Upper lobe of left lung (tissue), 4 donors: ENCODE data around the gene DNMT3L.
"Not testable (repeated sequence)": the region's sequence is repeated elsewhere in the genome, so short reads cannot be mapped to it uniquely, and the experiment has no call there.

ENCODE experiments used
- CTCF ChIP-seq, 6 experiments: fragments of 450-650 bp in 4 of 6; fragments of 200-600 bp in 2 of 6; sonication (generic) in 2 of 6; IDR thresholded peaks; one replicate each; pipeline ENCODE4 v1.5.1; 2016 to 2019; ENCODE audit warnings: antibody characterized with exemption in 6 of 6
- POLR2AphosphoS5 ChIP-seq, 2 donors: sonication (generic); formaldehyde crosslinking; IDR thresholded peaks; one replicate each; pipeline ENCODE4 v1.5.1; 2017; ENCODE audit warnings: antibody characterized with exemption in 2 of 2

GRCh38 chr21:44206187-44206586 is 55.5 kb downstream of the DNMT3L start:
- TF ChIP-seq CTCF, POLR2AphosphoS5 (IDR thresholded peaks at IDR 0.05): not testable (repeated sequence)
